AML-193 (cell line): Measurements from ENCODE around the gene MAP7D1.
A peak's percentile ranks its signal among the peaks of the same experiment; 100 is the strongest.
"Not testable (repeated sequence)": the region's sequence is repeated elsewhere in the genome, so short reads cannot be mapped to it uniquely, and the experiment has no call there.

Source experiments
- DNase-seq, 2 experiments: peaks; one replicate each; lab custom pipeline; 2025; lab: John Stamatoyannopoulos, UW

The MAP7D1 gene

GRCh38 chr1:36168514-36168913, 12.6 kb downstream of the MAP7D1 start:
- no peak for DNase-seq

GRCh38 chr1:36170643-36171412, 14.9 kb downstream of the MAP7D1 start:
- DNase-seq, result no peak

GRCh38 chr1:36172017-36172747, 16.2 kb downstream of the MAP7D1 start:
- DNase-seq, result no peak

GRCh38 chr1:36172983-36173382, 17.0 kb downstream of the MAP7D1 start:
- no peak for DNase-seq

- DNase-seq, result no peak
These were observed 18.8 kb downstream of the MAP7D1 start for GRCh38 chr1:36174713-36175112.

- no peak for DNase-seq
These were observed 19.5 kb downstream of the MAP7D1 start for GRCh38 chr1:36175137-36176095.

- no peak for DNase-seq
These were observed 20.4 kb downstream of the MAP7D1 start for GRCh38 chr1:36176106-36176949.

- no peak for DNase-seq
These were observed 21.9 kb downstream of the MAP7D1 start for GRCh38 chr1:36177589-36178431.

GRCh38 chr1:36178471-36179219, 22.7 kb downstream of the MAP7D1 start:
- DNase-seq, result no peak

GRCh38 chr1:36179220-36179600, 23.2 kb downstream of the MAP7D1 start:
- DNase-seq, result no peak

GRCh38 chr1:36182734-36183133, 26.8 kb downstream of the MAP7D1 start:
- DNase-seq, result no peak

GRCh38 chr1:36183309-36183856, 27.4 kb downstream of the MAP7D1 start:
- DNase-seq, result no peak

GRCh38 chr1:36187800-36188593, 32.0 kb downstream of the MAP7D1 start:
- DNase-seq, result peak; percentile 80 to 83

- not testable (repeated sequence) for DNase-seq
These were observed 40.8 kb downstream of the MAP7D1 start for GRCh38 chr1:36196805-36197204.

GRCh38 chr1:36198641-36199040, 42.7 kb downstream of the MAP7D1 start:
- no peak for DNase-seq

- no peak for DNase-seq
These were observed 44.2 kb downstream of the MAP7D1 start for GRCh38 chr1:36199934-36200741.

- peak in 1 of 2 experiments; percentile 46 for DNase-seq
These were observed 47.1 kb downstream of the MAP7D1 start for GRCh38 chr1:36203027-36203553.
